K562 (cell line): Measurements from ENCODE around the gene SDK1. TPM values are rescaled to one million over a fixed set of nuclear protein-coding genes. Genes with fewer than 3 reads are reported as not detected.

Source experiments
- GTF2F1 ChIP-seq: IDR thresholded peaks from 2 replicates; pipeline ENCODE4 v1.6.1; 2011; ENCODE audit warnings: low read depth, low read length, improper control_type of control experiment
- NUFIP1 ChIP-seq: fragments of 450-650 bp; IDR thresholded peaks from 2 replicates; pipeline ENCODE4 v1.6.1; 2018; ENCODE audit not compliant: partially characterized antibody
- polyA plus RNA-seq, 8 experiments: library from polyadenylated mRNA; depleted of rRNA in 4 of 8; stranded (reverse) in 5 of 8; unstranded in 3 of 8; fragments of >200 nt; fragmentation: Nextera tagmentation in 2 of 8; fragmentation: Illumina TruSeq in 1 of 8; extraction: Ambion mirVana in 2 of 8; extraction: Trizol in 1 of 8; gene quantifications; 2 replicates each; pipeline versions ENCODE4 v1.2.1 to v1.2.3, GENCODE V29; 2011 to 2014; ENCODE audit warnings: inconsistent platforms in 1 of 8, missing spikeins in 1 of 8
- total RNA-seq, 7 experiments: library from RNA; depleted of rRNA in 6 of 7; stranded (reverse); fragments of >200 nt in 6 of 7; fragmentation: Illumina TruSeq in 2 of 7; extraction: Trizol in 2 of 7; gene quantifications; 2 replicates each; pipeline versions ENCODE4 v1.2.1 to v1.2.3, GENCODE V29; 2011 to 2021; ENCODE audit warnings: low replicate concordance in 1 of 7
- TF ChIP-seq, protein P1 (sequence below): sonication (generic); formaldehyde crosslinking; IDR thresholded peaks from 2 replicates; pipeline ENCODE4 v1.8.0; 2023; ENCODE audit warnings: missing genetic modification reagents, mild to moderate bottlenecking, borderline replicate concordance
- TF ChIP-seq, protein P2 (sequence below): sonication (generic); formaldehyde crosslinking; IDR thresholded peaks from 2 replicates; pipeline ENCODE4 v1.8.0; 2022; ENCODE audit warnings: missing genetic modification reagents, mild to moderate bottlenecking, moderate library complexity, borderline replicate concordance
- TF ChIP-seq, protein P3 (sequence below): fragments of 450-650 bp; IDR thresholded peaks from 2 replicates; pipeline ENCODE4 v1.6.1; 2016; ENCODE audit warnings: mild to moderate bottlenecking, moderate library complexity

SDK1 gene
- total and polyA plus RNA-seq, 9 of the 15 experiments (the other 6 are each of a cell fraction or from before 2014, with no cell fraction given): 0.16 TPM; not detected in 8

DNA sequence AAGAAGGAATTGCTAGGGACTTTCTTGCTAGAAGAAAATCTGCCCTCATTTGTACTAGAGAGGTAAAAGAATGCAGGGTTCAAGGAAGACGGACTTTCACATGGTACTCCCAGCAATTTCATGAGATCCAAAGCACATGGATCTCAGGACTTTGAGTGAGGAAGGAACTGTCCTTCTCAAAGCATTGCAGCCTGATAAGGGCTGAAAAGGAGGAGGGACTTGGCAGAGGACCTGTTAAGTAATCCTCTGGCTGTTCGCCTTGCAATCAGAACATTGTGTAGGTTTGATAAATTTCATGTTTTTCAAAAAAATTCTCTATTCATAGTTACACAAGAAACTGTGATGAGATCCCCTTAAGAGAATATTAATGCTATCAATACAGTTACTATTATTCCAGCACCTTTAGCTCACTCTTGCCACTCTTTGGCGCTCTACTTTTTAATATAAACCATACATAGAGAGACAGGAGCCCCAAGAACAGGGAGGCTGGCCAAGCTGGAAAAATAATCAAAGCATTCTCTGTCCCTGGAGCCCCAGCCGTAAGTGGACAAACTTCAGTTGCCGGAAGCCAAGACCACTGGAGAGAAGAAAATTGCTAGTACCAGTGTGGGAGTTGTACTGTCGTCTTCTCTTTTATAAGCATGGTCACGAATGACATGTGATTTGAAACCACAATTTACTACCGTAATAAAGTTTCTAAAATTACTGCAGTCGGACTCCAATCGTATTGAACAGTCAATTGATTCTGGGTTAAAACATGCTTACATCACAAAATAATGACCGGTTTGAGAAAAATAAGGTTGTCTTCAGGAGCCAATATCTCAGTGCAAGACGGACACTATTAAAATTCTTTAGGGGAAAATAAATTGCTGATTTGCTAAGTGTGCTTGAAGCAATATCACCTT lies 424.4 kb downstream of the SDK1 start (continued):
- TF ChIP-seq, protein P1, sequence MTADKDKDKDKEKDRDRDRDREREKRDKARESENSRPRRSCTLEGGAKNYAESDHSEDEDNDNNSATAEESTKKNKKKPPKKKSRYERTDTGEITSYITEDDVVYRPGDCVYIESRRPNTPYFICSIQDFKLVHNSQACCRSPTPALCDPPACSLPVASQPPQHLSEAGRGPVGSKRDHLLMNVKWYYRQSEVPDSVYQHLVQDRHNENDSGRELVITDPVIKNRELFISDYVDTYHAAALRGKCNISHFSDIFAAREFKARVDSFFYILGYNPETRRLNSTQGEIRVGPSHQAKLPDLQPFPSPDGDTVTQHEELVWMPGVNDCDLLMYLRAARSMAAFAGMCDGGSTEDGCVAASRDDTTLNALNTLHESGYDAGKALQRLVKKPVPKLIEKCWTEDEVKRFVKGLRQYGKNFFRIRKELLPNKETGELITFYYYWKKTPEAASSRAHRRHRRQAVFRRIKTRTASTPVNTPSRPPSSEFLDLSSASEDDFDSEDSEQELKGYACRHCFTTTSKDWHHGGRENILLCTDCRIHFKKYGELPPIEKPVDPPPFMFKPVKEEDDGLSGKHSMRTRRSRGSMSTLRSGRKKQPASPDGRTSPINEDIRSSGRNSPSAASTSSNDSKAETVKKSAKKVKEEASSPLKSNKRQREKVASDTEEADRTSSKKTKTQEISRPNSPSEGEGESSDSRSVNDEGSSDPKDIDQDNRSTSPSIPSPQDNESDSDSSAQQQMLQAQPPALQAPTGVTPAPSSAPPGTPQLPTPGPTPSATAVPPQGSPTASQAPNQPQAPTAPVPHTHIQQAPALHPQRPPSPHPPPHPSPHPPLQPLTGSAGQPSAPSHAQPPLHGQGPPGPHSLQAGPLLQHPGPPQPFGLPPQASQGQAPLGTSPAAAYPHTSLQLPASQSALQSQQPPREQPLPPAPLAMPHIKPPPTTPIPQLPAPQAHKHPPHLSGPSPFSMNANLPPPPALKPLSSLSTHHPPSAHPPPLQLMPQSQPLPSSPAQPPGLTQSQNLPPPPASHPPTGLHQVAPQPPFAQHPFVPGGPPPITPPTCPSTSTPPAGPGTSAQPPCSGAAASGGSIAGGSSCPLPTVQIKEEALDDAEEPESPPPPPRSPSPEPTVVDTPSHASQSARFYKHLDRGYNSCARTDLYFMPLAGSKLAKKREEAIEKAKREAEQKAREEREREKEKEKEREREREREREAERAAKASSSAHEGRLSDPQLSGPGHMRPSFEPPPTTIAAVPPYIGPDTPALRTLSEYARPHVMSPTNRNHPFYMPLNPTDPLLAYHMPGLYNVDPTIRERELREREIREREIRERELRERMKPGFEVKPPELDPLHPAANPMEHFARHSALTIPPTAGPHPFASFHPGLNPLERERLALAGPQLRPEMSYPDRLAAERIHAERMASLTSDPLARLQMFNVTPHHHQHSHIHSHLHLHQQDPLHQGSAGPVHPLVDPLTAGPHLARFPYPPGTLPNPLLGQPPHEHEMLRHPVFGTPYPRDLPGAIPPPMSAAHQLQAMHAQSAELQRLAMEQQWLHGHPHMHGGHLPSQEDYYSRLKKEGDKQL: no peak
- TF ChIP-seq GTF2F1: no peak
- TF ChIP-seq, protein P2, sequence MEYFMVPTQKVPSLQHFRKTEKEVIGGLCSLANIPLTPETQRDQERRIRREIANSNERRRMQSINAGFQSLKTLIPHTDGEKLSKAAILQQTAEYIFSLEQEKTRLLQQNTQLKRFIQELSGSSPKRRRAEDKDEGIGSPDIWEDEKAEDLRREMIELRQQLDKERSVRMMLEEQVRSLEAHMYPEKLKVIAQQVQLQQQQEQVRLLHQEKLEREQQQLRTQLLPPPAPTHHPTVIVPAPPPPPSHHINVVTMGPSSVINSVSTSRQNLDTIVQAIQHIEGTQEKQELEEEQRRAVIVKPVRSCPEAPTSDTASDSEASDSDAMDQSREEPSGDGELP (CRISPR knock-in tag): no peak
- no peak for TF ChIP-seq NUFIP1
- TF ChIP-seq, protein P3, sequence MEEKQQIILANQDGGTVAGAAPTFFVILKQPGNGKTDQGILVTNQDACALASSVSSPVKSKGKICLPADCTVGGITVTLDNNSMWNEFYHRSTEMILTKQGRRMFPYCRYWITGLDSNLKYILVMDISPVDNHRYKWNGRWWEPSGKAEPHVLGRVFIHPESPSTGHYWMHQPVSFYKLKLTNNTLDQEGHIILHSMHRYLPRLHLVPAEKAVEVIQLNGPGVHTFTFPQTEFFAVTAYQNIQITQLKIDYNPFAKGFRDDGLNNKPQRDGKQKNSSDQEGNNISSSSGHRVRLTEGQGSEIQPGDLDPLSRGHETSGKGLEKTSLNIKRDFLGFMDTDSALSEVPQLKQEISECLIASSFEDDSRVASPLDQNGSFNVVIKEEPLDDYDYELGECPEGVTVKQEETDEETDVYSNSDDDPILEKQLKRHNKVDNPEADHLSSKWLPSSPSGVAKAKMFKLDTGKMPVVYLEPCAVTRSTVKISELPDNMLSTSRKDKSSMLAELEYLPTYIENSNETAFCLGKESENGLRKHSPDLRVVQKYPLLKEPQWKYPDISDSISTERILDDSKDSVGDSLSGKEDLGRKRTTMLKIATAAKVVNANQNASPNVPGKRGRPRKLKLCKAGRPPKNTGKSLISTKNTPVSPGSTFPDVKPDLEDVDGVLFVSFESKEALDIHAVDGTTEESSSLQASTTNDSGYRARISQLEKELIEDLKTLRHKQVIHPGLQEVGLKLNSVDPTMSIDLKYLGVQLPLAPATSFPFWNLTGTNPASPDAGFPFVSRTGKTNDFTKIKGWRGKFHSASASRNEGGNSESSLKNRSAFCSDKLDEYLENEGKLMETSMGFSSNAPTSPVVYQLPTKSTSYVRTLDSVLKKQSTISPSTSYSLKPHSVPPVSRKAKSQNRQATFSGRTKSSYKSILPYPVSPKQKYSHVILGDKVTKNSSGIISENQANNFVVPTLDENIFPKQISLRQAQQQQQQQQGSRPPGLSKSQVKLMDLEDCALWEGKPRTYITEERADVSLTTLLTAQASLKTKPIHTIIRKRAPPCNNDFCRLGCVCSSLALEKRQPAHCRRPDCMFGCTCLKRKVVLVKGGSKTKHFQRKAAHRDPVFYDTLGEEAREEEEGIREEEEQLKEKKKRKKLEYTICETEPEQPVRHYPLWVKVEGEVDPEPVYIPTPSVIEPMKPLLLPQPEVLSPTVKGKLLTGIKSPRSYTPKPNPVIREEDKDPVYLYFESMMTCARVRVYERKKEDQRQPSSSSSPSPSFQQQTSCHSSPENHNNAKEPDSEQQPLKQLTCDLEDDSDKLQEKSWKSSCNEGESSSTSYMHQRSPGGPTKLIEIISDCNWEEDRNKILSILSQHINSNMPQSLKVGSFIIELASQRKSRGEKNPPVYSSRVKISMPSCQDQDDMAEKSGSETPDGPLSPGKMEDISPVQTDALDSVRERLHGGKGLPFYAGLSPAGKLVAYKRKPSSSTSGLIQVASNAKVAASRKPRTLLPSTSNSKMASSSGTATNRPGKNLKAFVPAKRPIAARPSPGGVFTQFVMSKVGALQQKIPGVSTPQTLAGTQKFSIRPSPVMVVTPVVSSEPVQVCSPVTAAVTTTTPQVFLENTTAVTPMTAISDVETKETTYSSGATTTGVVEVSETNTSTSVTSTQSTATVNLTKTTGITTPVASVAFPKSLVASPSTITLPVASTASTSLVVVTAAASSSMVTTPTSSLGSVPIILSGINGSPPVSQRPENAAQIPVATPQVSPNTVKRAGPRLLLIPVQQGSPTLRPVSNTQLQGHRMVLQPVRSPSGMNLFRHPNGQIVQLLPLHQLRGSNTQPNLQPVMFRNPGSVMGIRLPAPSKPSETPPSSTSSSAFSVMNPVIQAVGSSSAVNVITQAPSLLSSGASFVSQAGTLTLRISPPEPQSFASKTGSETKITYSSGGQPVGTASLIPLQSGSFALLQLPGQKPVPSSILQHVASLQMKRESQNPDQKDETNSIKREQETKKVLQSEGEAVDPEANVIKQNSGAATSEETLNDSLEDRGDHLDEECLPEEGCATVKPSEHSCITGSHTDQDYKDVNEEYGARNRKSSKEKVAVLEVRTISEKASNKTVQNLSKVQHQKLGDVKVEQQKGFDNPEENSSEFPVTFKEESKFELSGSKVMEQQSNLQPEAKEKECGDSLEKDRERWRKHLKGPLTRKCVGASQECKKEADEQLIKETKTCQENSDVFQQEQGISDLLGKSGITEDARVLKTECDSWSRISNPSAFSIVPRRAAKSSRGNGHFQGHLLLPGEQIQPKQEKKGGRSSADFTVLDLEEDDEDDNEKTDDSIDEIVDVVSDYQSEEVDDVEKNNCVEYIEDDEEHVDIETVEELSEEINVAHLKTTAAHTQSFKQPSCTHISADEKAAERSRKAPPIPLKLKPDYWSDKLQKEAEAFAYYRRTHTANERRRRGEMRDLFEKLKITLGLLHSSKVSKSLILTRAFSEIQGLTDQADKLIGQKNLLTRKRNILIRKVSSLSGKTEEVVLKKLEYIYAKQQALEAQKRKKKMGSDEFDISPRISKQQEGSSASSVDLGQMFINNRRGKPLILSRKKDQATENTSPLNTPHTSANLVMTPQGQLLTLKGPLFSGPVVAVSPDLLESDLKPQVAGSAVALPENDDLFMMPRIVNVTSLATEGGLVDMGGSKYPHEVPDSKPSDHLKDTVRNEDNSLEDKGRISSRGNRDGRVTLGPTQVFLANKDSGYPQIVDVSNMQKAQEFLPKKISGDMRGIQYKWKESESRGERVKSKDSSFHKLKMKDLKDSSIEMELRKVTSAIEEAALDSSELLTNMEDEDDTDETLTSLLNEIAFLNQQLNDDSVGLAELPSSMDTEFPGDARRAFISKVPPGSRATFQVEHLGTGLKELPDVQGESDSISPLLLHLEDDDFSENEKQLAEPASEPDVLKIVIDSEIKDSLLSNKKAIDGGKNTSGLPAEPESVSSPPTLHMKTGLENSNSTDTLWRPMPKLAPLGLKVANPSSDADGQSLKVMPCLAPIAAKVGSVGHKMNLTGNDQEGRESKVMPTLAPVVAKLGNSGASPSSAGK: no peak
